Stromal cell of bone marrow (primary cell): Measurements from ENCODE around the gene ANGPTL3.

Experiments
- DNase-seq: peaks from one replicate; pipeline ENCODE4 v3.0.0-alpha.2; 2012; ENCODE audit warnings: low read depth

ANGPTL3 gene

GRCh38 chr1:62628506-62628905 lies 31.2 kb downstream of the ANGPTL3 start:
- DNase-seq = no peak

- DNase-seq = no peak
Measured at GRCh38 chr1:62637392-62638105, 40.2 kb downstream of the ANGPTL3 start.

- no peak for DNase-seq
Measured at GRCh38 chr1:62643283-62643682, 46.0 kb downstream of the ANGPTL3 start.

- DNase-seq = no peak
Measured at GRCh38 chr1:62652387-62652786, 55.1 kb downstream of the ANGPTL3 start.

GRCh38 chr1:62654744-62655143 lies 57.4 kb downstream of the ANGPTL3 start:
- no peak for DNase-seq
